ENCODE data around the gene PLCB4. TPM values are rescaled to one million over a fixed set of nuclear protein-coding genes. Genes with fewer than 3 reads are reported as not detected.
A peak's percentile ranks its signal among the peaks of the same experiment; 100 is the strongest.

Gene PLCB4
- total RNA-seq, 1 donor from 2014 or later: 2.1 TPM

DNA sequence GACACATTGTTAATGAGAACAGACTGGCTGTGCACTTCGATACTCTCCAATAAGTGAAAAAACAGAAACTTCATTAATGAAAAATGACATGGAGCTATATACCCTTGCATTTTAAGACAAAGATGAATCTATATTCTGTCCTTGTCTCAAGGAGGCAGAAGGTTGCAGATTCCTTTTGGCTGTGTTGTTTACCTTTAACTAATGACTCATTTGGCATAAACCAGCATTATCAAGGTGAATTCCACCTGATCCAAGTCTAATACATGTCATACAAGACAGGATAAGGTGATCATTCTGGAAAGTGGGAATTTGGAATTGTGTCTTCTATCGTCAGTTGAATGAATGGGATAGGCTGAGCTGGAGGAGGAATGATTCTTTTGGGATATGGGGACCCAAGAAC, 192.9 kb downstream of the PLCB4 start:
- DNase-seq (ENCODE audit: low read depth in 2 of 2): no peak

DNA sequence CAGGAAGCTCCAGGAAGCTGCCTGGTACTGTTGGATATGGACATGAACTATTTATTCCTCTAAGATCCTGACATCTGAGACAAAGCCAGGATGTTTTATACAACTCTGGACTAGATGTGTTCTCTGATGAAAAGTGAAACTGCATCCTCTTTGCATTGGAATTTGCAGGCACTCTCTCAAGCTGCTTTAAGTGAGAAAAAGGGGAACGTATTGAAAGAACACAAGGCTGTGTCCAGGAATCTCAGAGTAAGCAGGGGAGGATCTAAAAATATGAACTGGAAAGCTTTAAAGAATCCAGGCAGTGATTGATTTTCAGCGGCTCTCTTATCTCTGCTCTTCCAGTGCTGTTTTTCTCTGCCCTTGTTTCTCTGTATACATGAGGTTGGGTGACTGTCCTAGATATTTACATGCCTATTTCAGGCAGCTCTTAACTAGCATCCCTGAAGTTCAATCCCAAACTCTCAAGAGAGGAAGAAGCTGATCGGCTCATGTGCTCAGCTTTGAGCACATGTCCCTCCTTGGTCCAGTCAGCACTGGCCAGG, 193.8 kb downstream of the PLCB4 start:
- DNase-seq (ENCODE audit: low read depth in 2 of 2): no peak

DNA sequence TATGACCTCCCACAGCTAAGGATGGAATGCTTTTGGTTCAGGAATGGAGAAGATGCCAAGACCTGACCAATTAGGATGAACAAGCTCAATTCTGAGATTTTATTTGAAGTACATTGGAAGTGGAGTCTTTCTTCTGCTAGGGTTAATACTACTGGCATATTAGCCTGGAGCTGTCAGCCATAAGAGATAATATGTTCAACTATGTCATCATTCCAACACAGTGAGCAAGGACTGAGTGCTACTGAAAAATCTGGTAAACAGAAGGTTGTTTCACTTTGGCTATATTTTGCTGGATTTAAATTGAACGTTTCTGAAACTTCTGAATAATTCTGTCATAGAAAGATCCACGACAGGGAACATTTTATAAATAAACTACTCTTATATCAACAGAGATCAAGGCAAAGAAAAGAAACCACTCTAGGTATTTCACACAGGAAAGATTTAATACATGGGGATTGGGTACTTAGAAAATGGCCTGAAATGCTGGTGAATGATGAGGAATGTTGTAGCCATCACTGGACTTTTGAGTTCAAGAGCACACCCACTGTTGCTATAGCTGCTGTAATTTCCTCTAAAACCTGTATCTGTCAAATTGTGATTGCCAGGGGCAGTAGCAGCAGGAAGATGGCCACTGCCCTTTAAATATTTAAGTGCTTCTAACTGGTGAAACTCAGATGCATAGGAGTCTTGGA, 200.5 kb downstream of the PLCB4 start:
- DNase-seq (ENCODE audit: low read depth in 2 of 2): no peak

DNA sequence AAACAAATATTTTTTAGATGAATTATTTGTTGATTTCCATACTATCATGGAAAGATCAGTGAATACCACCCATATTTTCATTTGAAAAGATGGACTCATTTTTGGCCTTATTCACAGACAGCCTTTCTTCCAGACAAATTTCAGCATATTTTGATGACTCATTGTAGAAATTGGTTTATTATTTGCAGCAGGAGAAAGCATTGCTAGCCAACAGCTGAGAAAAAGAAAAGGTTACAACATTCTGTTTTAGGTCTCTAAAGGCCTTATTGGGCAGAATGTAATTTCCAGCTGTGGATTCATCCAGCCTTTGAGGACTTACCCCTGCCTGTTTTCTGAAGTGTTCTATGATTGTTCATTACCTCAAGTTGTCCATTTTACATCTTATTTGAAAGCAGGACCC, 201.9 kb downstream of the PLCB4 start:
- DNase-seq (ENCODE audit: low read depth in 2 of 2): no peak

- DNase-seq (ENCODE audit: low read depth in 2 of 2): no peak
Measured at GRCh38 chr20:9276966-9277468, 208.1 kb downstream of the PLCB4 start.

DNA sequence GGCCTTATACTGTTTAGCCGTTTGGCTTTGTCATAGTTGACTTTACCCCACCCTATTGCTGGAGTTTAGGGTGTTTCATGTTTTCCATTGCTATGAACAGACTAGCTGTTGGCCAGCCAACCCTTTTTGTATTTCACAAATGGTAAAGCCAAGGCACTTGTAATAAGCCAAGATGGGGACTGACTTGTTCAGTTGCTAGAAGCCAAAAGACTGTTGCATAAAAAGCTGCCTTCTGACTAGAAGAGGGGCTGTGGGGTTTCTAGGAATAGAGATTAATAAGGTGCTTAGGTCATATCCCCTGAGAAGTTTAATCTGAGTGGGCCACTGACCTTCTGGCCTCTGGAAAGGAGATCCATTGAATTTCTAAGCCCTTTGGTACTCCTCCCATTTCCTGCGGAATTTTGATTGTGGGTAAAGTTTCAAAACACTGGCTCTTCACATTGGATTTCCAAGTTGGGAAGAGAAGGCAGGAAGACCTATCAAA, 211.1 kb downstream of the PLCB4 start:
- peak in 1 of 2 donors; percentile 35 for DNase-seq (ENCODE audit: low read depth in 2 of 2)

DNA sequence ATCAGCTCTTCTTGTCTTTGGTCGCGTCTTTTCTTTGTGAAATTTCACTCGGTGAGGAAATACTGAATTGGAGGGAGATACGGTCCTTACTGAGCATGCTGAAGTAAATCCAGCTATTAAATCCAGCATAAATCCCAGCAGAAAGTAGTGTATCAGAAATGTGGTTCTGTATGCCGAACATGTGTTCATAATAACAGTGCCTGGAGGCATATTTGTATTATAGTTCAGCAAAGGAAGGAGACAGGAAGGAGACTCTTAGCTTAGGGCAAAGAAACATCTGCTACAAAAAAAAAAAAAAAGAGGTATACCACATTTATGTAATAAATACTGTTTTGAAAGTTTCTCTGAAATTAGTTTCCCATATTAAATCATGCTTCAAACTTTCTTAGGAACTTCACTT, 211.8 kb downstream of the PLCB4 start:
- DNase-seq (ENCODE audit: low read depth in 2 of 2): no peak

- no peak for DNase-seq (ENCODE audit: low read depth in 2 of 2)
Measured at GRCh38 chr20:9281803-9282202, 212.9 kb downstream of the PLCB4 start.

GRCh38 chr20:9285617-9286016, 216.7 kb downstream of the PLCB4 start:
- DNase-seq (ENCODE audit: low read depth in 2 of 2): no peak

DNA sequence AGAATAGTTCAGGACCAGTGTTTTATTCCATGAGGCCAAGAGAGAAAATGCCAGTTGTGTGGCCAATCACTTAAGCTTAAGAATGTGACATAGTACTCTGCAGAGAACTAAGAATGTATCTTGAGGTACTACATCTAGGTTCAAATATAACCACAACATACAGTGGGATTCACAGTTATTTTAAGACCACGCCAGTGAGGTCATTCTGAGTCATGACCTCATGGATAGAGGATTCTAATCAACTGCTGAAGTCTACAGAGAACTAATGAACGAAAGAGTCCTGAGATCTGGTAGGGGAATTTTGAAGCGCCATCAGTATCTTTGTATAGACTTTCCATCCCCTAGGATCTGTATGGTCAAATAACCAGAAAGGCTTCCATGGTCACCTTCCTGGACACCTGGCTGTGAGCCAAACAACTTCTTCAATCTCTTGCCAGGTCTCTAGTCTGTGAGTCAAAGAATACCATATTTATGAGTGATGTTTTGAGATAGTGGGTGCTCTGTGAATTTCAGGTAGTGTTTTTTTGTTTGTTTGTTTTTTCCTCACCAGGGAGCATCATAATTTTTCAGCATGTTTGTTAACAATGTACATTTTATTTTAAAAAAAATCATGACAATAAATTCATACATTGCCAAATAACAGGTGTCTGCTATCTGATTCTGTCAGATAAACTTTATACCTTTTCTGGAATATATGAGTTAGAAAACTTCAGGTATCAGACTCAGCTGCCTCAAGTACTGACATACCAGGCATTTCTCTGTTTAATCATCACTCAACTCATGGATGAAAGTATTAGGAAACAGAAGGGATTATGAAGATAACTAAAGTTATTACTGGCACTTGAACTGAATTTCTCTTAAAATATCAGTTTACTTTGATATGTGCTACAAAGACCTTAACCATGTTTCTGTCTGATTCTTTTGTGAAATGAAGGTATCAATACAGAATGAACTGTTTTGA, 217.9 kb downstream of the PLCB4 start:
- no peak for DNase-seq (ENCODE audit: low read depth in 2 of 2)

GRCh38 chr20:9287826-9288225, 218.9 kb downstream of the PLCB4 start:
- no peak for DNase-seq (ENCODE audit: low read depth in 2 of 2)

DNA sequence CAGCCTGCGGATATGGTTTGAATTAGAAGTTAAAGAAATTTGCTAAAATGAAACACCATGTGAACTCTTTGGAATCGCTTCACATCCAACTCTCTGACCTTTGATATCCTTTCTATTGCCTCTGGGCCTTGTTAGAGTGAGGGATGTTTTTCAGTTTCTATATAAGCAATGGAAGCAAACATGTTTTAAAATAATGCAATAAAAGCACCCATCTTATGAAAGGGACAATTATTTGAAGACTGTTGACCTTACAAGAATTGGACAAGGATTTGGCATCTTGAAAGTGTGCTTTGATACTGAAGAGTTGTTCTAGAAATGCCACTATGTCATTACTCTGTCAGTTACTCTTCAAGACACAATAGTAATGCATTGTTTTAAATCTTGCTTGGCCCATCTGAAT, 221.4 kb downstream of the PLCB4 start:
- DNase-seq (ENCODE audit: low read depth in 2 of 2): no peak

DNA sequence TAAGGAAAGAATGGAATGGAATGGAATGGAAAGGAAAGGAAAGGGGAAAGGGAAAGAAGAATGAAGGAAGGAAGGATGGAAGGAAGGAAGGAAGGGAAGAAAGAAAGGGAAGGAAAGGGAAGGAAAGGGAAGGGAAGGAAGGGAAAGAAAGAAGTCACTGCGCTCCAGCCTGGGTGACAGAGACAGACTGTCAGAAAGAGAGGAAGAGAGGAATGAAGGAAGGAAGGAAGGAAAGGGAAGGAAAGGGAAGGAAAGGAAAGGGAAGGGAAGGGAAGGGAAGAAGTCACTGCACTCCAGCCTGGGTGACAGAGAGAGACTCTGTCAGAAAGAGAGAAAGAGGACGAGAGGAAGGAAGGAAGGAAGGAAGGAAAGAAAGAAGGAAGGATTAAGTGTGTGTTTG, 224.3 kb downstream of the PLCB4 start:
- no peak for DNase-seq (ENCODE audit: low read depth in 2 of 2)

- DNase-seq (ENCODE audit: low read depth in 2 of 2): no peak
Measured at GRCh38 chr20:9294041-9294440, 225.2 kb downstream of the PLCB4 start.

DNA sequence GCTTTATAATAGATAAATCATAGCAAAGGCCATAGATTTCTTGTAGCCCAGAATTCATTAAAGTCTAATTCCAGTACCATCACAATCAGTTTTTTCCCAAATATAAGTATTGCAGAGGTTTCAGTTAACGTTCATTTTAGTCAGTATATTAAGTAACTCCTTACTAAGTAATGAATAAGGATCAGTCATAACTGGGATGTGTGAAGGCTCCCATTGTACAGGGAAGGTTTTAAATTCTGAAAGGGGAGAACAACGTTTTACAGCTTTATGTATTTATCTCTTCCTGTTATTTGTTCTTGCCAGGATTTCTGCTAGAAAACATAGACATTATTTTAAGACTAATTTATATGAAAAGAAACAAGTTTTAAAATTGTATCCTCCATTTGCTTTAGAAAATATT, 230.0 kb downstream of the PLCB4 start:
- no peak for DNase-seq (ENCODE audit: low read depth in 2 of 2)

DNA sequence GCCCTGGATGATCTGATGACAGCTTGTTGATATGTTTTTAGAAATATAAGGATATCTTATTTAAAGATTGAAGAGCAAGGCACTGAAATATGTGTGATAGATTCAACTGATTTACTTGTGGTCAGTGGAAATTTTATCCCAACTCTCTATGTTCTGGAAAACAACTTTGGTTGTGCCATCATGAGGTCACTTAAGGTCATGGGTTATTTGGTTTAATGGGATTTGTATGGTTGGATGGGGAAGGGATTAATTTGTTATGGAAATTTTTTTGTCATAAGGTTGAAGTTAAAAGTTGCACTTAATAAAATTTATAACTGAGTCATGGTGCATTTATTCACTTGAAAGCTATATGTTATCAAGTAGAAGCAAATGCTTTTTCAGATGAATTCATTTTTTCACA, 231.2 kb downstream of the PLCB4 start:
- peak in 1 of 2 donors; percentile 6 for DNase-seq (ENCODE audit: low read depth in 2 of 2)

DNA sequence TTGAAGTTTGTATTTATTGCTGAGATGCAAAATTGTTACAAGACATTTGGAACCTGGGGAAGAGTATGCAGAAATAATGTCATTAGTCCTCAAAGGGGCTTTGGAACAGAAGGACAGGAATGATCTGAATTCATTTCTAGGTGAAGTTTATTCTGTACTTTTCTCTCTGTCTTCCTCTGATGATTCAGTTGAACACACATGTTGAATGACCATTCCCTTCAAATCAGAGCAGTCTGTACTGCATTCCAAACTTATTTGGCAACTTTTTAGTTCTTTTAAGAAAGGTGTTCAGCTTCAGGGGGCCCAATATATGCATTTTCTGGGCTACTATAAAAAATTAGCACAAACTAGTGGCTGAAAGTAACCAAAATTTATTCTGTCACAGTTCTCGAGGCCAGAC, 231.6 kb downstream of the PLCB4 start:
- no peak for DNase-seq (ENCODE audit: low read depth in 2 of 2)

- DNase-seq (ENCODE audit: low read depth in 2 of 2): peak; percentile 52 to 53
Measured at GRCh38 chr20:9301129-9302090, 232.5 kb downstream of the PLCB4 start.

- no peak for DNase-seq (ENCODE audit: low read depth in 2 of 2)
Measured at GRCh38 chr20:9302091-9302462, 233.2 kb downstream of the PLCB4 start.

DNA sequence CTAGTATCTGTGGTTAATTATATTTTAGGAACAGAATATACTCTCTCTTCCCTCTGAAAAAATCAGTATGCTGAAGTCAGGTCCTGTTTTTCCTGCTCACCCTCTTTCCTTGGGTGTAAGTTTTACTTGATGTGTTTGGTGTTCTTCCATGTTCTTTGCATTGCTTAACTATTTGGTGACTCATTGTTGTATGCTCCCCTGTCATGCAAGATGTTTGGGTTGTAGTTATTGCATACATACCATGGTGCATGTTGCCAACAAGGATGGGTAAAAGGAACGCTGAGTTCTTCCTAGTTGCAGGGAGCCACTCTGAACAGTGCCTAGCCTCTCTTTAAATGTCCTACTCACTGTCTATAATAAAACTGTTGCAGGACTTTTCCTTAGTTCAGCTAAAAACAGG, 237.6 kb downstream of the PLCB4 start:
- no peak for DNase-seq (ENCODE audit: low read depth in 2 of 2)

- DNase-seq (ENCODE audit: low read depth in 2 of 2): no peak
Measured at GRCh38 chr20:9308056-9308455, 239.2 kb downstream of the PLCB4 start.

Data from dermis microvascular lymphatic vessel endothelial cell (primary cell).